Measurements from ENCODE around the gene ITIH3.

The ITIH3 gene

GRCh38 chr3:52790741-52791140 lies 3.9 kb upstream of the ITIH3 start:
- H3K27me3 ChIP-seq (ENCODE audit: insufficient read depth, low read length): no peaks in the 10 kb centered on the region
- H3K36me3 ChIP-seq (ENCODE audit: insufficient read depth, low read depth, low read length): no peaks in the 10 kb centered on the region
- no peaks in the 10 kb centered on the region for H3K9me3 ChIP-seq (ENCODE audit: insufficient read depth, low read depth, low read length)
- H3K4me3 ChIP-seq (ENCODE audit: low read length): no peak overlapping the region
- no peaks in the 10 kb centered on the region for H3K4me1 ChIP-seq (ENCODE audit: insufficient read depth, low read length)
- no peak overlapping the region for H3K27ac ChIP-seq (ENCODE audit: low read length)
- H3K9ac ChIP-seq (ENCODE audit: low read depth, low read length): no peak overlapping the region

GRCh38 chr3:52791366-52791765 lies 3.2 kb upstream of the ITIH3 start:
- no peaks in the 10 kb centered on the region for H3K4me1 ChIP-seq (ENCODE audit: insufficient read depth, low read length)
- no peaks in the 10 kb centered on the region for H3K9me3 ChIP-seq (ENCODE audit: insufficient read depth, low read depth, low read length)
- no peak overlapping the region for H3K4me3 ChIP-seq (ENCODE audit: low read length)
- H3K36me3 ChIP-seq (ENCODE audit: insufficient read depth, low read depth, low read length): no peaks in the 10 kb centered on the region
- H3K27me3 ChIP-seq (ENCODE audit: insufficient read depth, low read length): no peaks in the 10 kb centered on the region
- no peak overlapping the region for H3K9ac ChIP-seq (ENCODE audit: low read depth, low read length)
- H3K27ac ChIP-seq (ENCODE audit: low read length): no peak overlapping the region

- Histone ChIP-seq H3K27ac (ENCODE audit: low read length) (no peak overlapping the region), H3K9me3 (ENCODE audit: insufficient read depth, low read depth, low read length) (no peaks in the 10 kb centered on the region), H3K9ac (ENCODE audit: low read depth, low read length) (no peak overlapping the region), H3K4me3 (ENCODE audit: low read length) (no peak overlapping the region), H3K27me3 (ENCODE audit: insufficient read depth, low read length) (no peaks in the 10 kb centered on the region), H3K4me1 (ENCODE audit: insufficient read depth, low read length) (no peaks in the 10 kb centered on the region), H3K36me3 (ENCODE audit: insufficient read depth, low read depth, low read length) (no peaks in the 10 kb centered on the region)
Observed at GRCh38 chr3:52791928-52792327, 2.7 kb upstream of the ITIH3 start.

DNA sequence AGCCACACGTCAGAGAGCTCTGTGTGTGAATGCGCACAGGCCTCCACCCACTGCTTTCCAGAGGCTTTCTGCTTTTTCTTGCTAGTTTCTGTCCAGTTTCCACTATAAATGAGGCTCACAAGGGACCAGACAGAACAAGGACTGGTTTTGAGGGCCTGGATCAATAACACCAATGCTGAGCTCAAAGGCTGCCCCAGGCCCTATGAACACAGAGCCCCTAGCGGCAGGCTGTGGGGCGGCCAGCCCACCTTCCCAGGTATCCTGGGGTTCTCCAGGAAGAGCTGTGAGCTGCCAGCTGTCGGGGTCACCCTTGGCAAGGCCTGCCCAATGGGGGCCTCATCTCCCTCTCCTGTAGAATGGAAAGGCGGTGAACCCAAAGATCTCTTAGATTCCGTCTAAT lies 2.2 kb upstream of the ITIH3 start:
- H3K36me3 ChIP-seq (ENCODE audit: insufficient read depth, low read depth, low read length): no peaks in the 10 kb centered on the region
- no peaks in the 10 kb centered on the region for H3K9me3 ChIP-seq (ENCODE audit: insufficient read depth, low read depth, low read length)
- H3K27ac ChIP-seq (ENCODE audit: low read length): no peak overlapping the region
- no peak overlapping the region for H3K9ac ChIP-seq (ENCODE audit: low read depth, low read length)
- H3K27me3 ChIP-seq (ENCODE audit: insufficient read depth, low read length): no peaks in the 10 kb centered on the region
- H3K4me3 ChIP-seq (ENCODE audit: low read length): no peak overlapping the region
- no peaks in the 10 kb centered on the region for H3K4me1 ChIP-seq (ENCODE audit: insufficient read depth, low read length)

DNA sequence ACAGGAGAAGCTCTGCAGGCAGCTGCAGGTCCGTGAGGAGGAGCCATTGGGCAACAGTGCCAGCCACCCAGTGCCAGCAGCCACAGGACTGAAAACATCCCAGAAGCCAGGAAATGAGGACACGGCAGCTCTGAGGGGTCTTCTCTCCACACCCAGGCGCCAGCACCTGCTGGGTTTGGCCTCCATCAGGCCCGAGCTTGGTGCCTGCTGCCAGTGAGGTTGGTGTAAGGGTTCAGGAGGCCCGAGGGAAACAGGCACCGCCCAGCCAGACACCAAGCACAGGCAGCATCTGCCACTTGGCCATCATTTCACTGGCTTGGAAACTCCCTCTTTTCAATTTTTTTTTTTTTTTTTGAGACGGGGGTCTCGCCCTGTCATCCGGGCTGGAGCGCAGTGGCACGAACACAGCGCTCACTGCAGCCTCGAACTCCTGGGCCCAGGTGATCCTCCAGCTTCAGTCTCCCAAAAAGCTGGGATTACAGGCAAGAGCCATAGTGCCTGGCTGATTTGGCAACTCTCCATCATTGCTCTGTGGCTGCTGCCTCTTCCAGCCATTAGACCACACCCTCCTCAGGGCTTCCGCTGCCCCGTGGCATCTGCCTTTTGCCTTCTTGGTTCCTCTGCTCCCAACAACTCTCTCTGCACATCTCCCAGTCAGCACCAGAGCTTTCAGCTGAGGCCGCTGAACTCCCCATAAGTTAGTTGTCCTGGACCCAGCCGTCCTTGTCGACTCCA lies 1.5 kb upstream of the ITIH3 start:
- H3K9me3 ChIP-seq (ENCODE audit: insufficient read depth, low read depth, low read length): no peaks in the 10 kb centered on the region
- H3K27ac ChIP-seq (ENCODE audit: low read length): no peak overlapping the region
- H3K4me3 ChIP-seq (ENCODE audit: low read length): no peak overlapping the region
- no peaks in the 10 kb centered on the region for H3K36me3 ChIP-seq (ENCODE audit: insufficient read depth, low read depth, low read length)
- no peak overlapping the region for H3K9ac ChIP-seq (ENCODE audit: low read depth, low read length)
- no peaks in the 10 kb centered on the region for H3K4me1 ChIP-seq (ENCODE audit: insufficient read depth, low read length)
- H3K27me3 ChIP-seq (ENCODE audit: insufficient read depth, low read length): no peaks in the 10 kb centered on the region

GRCh38 chr3:52793702-52794611 lies 639 bp upstream of the ITIH3 start:
- H3K9me3 ChIP-seq (ENCODE audit: insufficient read depth, low read depth, low read length): no peaks in the 10 kb centered on the region
- no peaks in the 10 kb centered on the region for H3K27me3 ChIP-seq (ENCODE audit: insufficient read depth, low read length)
- H3K27ac ChIP-seq (ENCODE audit: low read length): no peak overlapping the region
- H3K4me3 ChIP-seq (ENCODE audit: low read length): no peak overlapping the region
- no peaks in the 10 kb centered on the region for H3K4me1 ChIP-seq (ENCODE audit: insufficient read depth, low read length)
- H3K36me3 ChIP-seq (ENCODE audit: insufficient read depth, low read depth, low read length): no peaks in the 10 kb centered on the region
- H3K9ac ChIP-seq (ENCODE audit: low read depth, low read length): no peak overlapping the region

DNA sequence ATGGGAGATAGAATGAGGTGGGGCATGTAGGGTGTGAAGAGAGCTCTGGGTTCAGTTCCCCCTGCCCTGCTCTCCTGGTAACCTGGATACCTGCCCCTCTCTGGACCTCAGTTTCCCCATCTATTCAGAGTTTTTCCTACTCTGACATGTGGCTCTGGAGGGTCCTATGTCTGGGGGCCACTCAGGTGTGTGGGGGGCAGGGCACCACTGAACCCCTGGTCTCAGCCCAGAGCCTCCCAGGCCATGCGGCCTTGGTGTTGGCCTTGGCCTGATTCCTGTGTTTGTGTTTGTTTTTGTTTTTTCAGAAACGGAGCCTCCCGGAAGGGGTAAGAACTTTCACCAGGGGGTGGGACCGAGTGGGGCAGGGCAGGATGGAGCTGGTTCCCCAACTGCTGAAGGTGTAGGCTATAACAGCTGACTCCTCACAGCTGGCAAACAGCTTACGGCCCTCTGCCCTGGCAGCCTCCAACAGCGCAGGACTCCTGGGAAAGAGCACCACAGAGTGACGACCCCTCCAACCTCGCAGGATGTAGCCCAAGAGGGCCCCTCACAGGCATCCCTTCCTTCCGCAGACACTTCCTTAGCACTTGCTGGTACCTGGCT lies 803 bp downstream of the ITIH3 start:
- Histone ChIP-seq H3K4me1 (ENCODE audit: insufficient read depth, low read length) (no peaks in the 10 kb centered on the region), H3K9me3 (ENCODE audit: insufficient read depth, low read depth, low read length) (no peaks in the 10 kb centered on the region), H3K36me3 (ENCODE audit: insufficient read depth, low read depth, low read length) (no peaks in the 10 kb centered on the region), H3K4me3 (ENCODE audit: low read length) (no peak overlapping the region), H3K9ac (ENCODE audit: low read depth, low read length) (no peak overlapping the region), H3K27ac (ENCODE audit: low read length) (no peak overlapping the region), H3K27me3 (ENCODE audit: insufficient read depth, low read length) (no peaks in the 10 kb centered on the region)

DNA sequence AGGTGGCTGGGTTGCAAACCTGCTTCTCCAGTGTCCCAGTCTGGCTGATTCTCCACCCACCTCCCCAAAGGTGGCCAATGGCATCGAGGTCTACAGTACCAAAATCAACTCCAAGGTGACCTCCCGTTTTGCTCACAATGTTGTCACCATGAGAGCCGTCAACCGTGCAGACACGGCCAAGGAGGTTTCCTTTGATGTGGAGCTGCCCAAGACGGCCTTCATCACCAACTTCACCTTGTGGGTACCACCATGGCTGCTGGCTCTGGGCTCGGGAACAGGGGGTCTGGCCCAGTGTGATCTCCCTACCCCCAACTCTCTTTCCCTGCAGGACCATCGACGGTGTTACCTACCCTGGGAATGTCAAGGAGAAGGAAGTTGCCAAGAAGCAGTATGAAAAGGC lies 1.8 kb downstream of the ITIH3 start:
- Histone ChIP-seq H3K4me1 (ENCODE audit: insufficient read depth, low read length) (no peaks in the 10 kb centered on the region), H3K4me3 (ENCODE audit: low read length) (no peak overlapping the region), H3K27me3 (ENCODE audit: insufficient read depth, low read length) (no peaks in the 10 kb centered on the region), H3K36me3 (ENCODE audit: insufficient read depth, low read depth, low read length) (no peaks in the 10 kb centered on the region), H3K9me3 (ENCODE audit: insufficient read depth, low read depth, low read length) (no peaks in the 10 kb centered on the region), H3K27ac (ENCODE audit: low read length) (no peak overlapping the region), H3K9ac (ENCODE audit: low read depth, low read length) (no peak overlapping the region)

GRCh38 chr3:52798376-52798977 lies 3.9 kb downstream of the ITIH3 start:
- Histone ChIP-seq H3K36me3 (ENCODE audit: insufficient read depth, low read depth, low read length) (no peaks in the 10 kb centered on the region), H3K9ac (ENCODE audit: low read depth, low read length) (no peak overlapping the region), H3K9me3 (ENCODE audit: insufficient read depth, low read depth, low read length) (no peaks in the 10 kb centered on the region), H3K4me3 (ENCODE audit: low read length) (no peak overlapping the region), H3K27ac (ENCODE audit: low read length) (no peak overlapping the region), H3K4me1 (ENCODE audit: insufficient read depth, low read length) (no peaks in the 10 kb centered on the region), H3K27me3 (ENCODE audit: insufficient read depth, low read length) (no peaks in the 10 kb centered on the region)

DNA sequence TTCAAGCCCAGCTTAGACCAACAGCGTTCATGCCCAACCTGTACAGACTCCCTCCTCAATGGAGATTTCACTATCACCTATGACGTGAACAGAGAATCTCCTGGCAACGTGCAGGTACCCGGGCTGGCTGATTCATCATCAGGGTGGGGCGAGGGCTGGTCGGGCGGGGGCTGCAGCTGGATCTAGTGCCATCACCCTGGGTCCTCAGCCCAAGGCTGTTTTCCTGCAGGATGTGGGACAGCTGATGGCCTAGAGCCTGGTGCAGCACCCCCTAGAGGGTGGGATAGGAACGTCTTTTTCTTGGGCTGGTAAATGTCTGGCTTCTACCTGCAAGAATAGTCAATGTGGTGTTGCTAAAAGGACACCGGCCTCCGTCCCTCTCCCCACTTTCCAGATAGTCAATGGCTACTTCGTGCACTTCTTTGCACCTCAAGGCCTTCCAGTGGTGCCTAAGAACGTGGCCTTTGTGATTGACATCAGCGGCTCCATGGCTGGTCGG lies 4.4 kb downstream of the ITIH3 start:
- Histone ChIP-seq H3K27ac (ENCODE audit: low read length) (no peak overlapping the region), H3K9me3 (ENCODE audit: insufficient read depth, low read depth, low read length) (no peaks in the 10 kb centered on the region), H3K4me1 (ENCODE audit: insufficient read depth, low read length) (no peaks in the 10 kb centered on the region), H3K27me3 (ENCODE audit: insufficient read depth, low read length) (no peaks in the 10 kb centered on the region), H3K36me3 (ENCODE audit: insufficient read depth, low read depth, low read length) (no peaks in the 10 kb centered on the region), H3K4me3 (ENCODE audit: low read length) (no peak overlapping the region), H3K9ac (ENCODE audit: low read depth, low read length) (no peak overlapping the region)

GRCh38 chr3:52800079-52800478 lies 5.5 kb downstream of the ITIH3 start:
- H3K36me3 ChIP-seq (ENCODE audit: insufficient read depth, low read depth, low read length): no peaks in the 10 kb centered on the region
- no peaks in the 10 kb centered on the region for H3K27me3 ChIP-seq (ENCODE audit: insufficient read depth, low read length)
- no peaks in the 10 kb centered on the region for H3K4me1 ChIP-seq (ENCODE audit: insufficient read depth, low read length)
- H3K27ac ChIP-seq (ENCODE audit: low read length): no peak overlapping the region
- no peaks in the 10 kb centered on the region for H3K9me3 ChIP-seq (ENCODE audit: insufficient read depth, low read depth, low read length)
- no peak overlapping the region for H3K4me3 ChIP-seq (ENCODE audit: low read length)
- H3K9ac ChIP-seq (ENCODE audit: low read depth, low read length): no peak overlapping the region

Measured in iPS-20b (cell line).